ENCODE results near the gene POLR3H.
"Not testable (repeated sequence)": the region's sequence is repeated elsewhere in the genome, so short reads cannot be mapped to it uniquely, and the experiment has no call there.

DNA sequence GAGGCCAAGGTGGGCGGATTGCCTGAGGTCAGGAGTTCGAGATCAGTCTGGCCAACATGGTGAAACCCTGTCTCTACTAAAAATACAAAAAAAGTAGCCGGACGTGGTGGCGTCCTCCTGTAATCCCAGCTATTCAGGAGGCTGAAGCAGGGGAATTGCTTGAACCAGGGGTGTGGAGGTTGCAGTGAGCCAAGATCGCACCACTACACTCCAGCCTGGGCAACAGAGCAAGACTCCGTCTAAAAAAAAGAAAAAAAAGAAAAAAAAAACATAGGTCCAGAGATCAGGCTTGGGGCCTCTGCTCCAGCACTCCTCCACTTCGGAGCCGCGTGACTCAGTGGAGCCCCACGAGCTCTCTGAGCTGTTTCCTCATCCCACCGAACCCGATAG is 14.0 kb upstream of the POLR3H start:
- TF ChIP-seq, protein P1, sequence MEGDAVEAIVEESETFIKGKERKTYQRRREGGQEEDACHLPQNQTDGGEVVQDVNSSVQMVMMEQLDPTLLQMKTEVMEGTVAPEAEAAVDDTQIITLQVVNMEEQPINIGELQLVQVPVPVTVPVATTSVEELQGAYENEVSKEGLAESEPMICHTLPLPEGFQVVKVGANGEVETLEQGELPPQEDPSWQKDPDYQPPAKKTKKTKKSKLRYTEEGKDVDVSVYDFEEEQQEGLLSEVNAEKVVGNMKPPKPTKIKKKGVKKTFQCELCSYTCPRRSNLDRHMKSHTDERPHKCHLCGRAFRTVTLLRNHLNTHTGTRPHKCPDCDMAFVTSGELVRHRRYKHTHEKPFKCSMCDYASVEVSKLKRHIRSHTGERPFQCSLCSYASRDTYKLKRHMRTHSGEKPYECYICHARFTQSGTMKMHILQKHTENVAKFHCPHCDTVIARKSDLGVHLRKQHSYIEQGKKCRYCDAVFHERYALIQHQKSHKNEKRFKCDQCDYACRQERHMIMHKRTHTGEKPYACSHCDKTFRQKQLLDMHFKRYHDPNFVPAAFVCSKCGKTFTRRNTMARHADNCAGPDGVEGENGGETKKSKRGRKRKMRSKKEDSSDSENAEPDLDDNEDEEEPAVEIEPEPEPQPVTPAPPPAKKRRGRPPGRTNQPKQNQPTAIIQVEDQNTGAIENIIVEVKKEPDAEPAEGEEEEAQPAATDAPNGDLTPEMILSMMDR (IDR thresholded peaks at IDR 0.05; ENCODE audit: low read depth, low read length, poor library complexity, severe bottlenecking): not testable (repeated sequence)
- not testable (repeated sequence) for TF ChIP-seq EZH2phosphoT487 (IDR thresholded peaks at IDR 0.05; ENCODE audit: borderline replicate concordance, low read length)
